Measurements from ENCODE around the gene DNAJC11. TPM values are rescaled to one million over a fixed set of nuclear protein-coding genes. Genes with fewer than 3 reads are reported as not detected.
"Not testable (repeated sequence)": the region's sequence is repeated elsewhere in the genome, so short reads cannot be mapped to it uniquely, and the experiment has no call there.

Gene DNAJC11
- total RNA-seq, 1 experiment from 2014 or later: 106 TPM

DNA sequence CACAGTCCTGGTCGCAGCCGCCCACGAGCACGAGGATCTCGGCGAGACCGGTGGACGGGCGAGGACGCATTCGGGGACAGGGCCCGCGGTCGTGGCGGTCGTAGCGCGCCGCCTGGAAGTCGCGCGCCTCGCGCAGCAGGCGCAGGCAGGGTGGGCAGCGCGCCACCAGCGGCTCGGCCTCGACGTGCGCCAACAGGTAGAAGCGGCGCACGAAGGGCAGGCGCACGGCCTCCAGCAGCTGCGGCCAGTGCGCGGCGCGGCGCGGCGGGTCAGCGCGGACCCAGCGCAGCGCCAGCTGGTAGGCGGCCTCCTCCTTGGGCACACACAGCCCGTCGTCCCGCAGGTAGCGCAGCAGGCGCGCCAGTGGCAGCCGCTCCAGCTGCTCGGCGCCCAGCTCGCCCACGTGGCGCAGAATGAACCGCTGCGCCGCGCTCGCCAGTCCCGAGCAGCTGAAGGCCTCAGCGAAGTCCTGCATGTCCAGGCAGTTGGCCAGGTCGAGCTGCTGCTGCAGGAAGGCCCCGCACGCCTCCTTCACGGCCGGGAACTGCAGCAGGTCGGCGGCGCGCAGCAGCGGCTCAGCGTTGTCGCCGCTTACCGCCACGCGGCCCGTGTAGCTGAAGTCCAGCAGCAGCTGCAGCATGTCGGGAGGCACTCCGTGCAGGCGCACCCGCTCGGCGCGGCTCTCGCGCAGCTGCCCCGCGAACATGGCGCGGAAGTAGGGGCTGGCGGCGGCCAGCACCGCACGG, 99.5 kb downstream of the DNAJC11 start:
- BruUV-seq (replicated peaks): no TSS peak
- H3K36me3 ChIP-seq (ENCODE audit: insufficient read depth, low read length, poor library complexity, severe bottlenecking): peaks cover 21% of the 10 kb centered on the region
- H3K27ac ChIP-seq (ENCODE audit: low read depth, low read length, poor library complexity, severe bottlenecking): peak overlapping the region; percentile 75
- CTCF ChIA-PET: no interaction called here
- peak overlapping the region; percentile 89 for H3K4me3 ChIP-seq (ENCODE audit: low read depth, low read length, poor library complexity, severe bottlenecking)
- POLR2A ChIA-PET (ENCODE audit: low non-redundant PET): no interaction called here
- no peaks in the 10 kb centered on the region for H3K27me3 ChIP-seq (replicated peaks; ENCODE audit: insufficient read depth, low read depth, low read length, poor library complexity)
- no peaks in the 10 kb centered on the region for H3K9me3 ChIP-seq (ENCODE audit: low read depth, low read length, poor library complexity, severe bottlenecking)
- H3K4me1 ChIP-seq (ENCODE audit: insufficient read depth, low read length, poor library complexity, severe bottlenecking): peaks cover 11% of the 10 kb centered on the region
- TF ChIP-seq, protein P1, sequence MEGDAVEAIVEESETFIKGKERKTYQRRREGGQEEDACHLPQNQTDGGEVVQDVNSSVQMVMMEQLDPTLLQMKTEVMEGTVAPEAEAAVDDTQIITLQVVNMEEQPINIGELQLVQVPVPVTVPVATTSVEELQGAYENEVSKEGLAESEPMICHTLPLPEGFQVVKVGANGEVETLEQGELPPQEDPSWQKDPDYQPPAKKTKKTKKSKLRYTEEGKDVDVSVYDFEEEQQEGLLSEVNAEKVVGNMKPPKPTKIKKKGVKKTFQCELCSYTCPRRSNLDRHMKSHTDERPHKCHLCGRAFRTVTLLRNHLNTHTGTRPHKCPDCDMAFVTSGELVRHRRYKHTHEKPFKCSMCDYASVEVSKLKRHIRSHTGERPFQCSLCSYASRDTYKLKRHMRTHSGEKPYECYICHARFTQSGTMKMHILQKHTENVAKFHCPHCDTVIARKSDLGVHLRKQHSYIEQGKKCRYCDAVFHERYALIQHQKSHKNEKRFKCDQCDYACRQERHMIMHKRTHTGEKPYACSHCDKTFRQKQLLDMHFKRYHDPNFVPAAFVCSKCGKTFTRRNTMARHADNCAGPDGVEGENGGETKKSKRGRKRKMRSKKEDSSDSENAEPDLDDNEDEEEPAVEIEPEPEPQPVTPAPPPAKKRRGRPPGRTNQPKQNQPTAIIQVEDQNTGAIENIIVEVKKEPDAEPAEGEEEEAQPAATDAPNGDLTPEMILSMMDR (conservative IDR thresholded peaks at IDR 0.05; ENCODE audit: low read depth, low read length): no peak
- no peak for TF ChIP-seq EZH2 (IDR thresholded peaks at IDR 0.05; ENCODE audit: borderline replicate concordance, low read depth, low read length, poor library complexity, severe bottlenecking)
- no peak for DNase-seq (ENCODE audit: low spot score)
- intact Hi-C loops (cut with micrococcal nuclease; ENCODE audit: unreplicated experiment): loop anchor here (1.0 kb wide), 1 partner anchor 11 kb away; the partner anchor contains the start of gene PHF13

DNA sequence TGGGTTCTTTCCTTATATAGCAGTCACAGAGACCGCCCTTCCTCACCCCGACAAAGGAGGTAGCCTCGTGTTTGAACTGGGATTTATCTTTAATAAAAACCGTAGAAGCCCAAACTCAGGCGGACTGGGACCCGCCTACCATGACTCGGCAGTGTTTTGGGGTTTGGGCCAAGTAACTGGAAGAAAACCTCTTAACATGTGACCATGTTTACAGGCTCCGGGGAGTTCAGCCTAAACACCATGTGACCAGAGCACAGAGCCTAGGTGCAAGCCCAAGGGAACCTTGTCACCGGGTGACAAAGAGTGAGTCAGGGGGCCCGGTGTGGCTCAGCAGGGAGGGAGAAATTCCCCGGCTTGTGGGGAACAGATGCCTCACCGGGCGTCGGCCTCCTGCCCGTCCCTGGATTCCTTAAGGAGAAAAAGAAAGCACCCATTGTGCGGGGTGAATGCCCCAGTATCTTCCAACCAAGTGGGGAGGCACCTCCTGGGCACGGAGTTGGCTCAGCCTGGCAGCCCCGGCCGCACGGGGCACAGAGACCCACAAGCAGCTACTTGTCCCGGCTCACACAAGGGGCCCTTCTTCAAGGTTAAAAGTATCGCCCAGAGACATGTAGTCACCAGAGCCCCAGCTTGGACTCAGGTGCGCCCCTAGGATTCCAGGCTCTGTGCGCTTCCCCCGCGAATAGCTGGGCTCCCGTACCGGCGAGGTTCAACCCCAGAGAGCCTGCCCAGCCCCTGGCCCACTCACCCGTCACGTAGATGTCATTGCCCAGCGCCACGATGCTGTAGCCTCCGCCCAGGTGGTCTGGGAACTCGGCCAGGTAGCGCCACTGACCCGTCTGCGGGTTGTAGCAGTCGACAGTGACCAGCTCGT, 100.3 kb downstream of the DNAJC11 start:
- no peak for TF ChIP-seq EZH2 (IDR thresholded peaks at IDR 0.05; ENCODE audit: borderline replicate concordance, low read depth, low read length, poor library complexity, severe bottlenecking)
- TF ChIP-seq, protein P1 (conservative IDR thresholded peaks at IDR 0.05; ENCODE audit: low read depth, low read length): no peak
- CTCF ChIA-PET: no interaction called here
- peak; percentile 78 for DNase-seq (ENCODE audit: low spot score)
- BruUV-seq (replicated peaks): no TSS peak
- peaks cover 29% of the 10 kb centered on the region for H3K36me3 ChIP-seq (ENCODE audit: insufficient read depth, low read length, poor library complexity, severe bottlenecking)
- peak overlapping the region; percentile 75 for H3K27ac ChIP-seq (ENCODE audit: low read depth, low read length, poor library complexity, severe bottlenecking)
- no peaks in the 10 kb centered on the region for H3K27me3 ChIP-seq (replicated peaks; ENCODE audit: insufficient read depth, low read depth, low read length, poor library complexity)
- POLR2A ChIA-PET (ENCODE audit: low non-redundant PET): no interaction called here
- no peaks in the 10 kb centered on the region for H3K9me3 ChIP-seq (ENCODE audit: low read depth, low read length, poor library complexity, severe bottlenecking)
- intact Hi-C loops (cut with micrococcal nuclease; ENCODE audit: unreplicated experiment): no loop called here
- H3K4me1 ChIP-seq (ENCODE audit: insufficient read depth, low read length, poor library complexity, severe bottlenecking): peaks cover 11% of the 10 kb centered on the region
- H3K4me3 ChIP-seq (ENCODE audit: low read depth, low read length, poor library complexity, severe bottlenecking): peak overlapping the region; percentile 89

DNA sequence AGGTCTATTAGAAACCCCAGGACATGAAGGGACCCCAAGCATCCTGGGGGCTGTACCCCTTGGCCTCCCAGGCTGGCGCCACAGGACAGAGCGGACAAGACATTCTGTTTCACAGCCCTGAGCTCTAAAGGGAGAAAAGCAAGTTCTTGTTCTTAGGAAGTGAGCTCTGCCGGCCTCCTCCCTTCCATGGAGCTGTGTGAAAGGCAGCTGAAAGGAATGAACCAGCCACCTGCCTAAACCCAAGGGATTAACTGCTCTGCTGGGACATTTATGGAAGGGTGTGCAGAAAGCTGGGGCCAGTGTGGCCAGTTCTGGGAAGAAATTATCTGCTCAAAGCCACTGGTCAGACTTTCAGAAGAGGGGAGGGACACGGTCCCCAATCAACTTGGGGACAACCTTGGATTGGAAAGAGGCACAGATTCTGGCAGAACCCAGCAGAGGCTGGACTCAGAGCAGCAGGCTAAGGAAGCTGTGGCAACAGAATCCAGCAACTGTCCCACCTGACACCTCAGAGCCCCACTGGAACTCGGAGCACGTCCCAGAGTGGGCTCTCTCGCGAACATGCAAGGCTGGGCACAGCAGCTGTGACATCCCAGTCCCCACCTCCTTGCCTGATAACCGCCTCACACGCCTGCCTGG, 101.1 kb downstream of the DNAJC11 start:
- H3K4me3 ChIP-seq (ENCODE audit: low read depth, low read length, poor library complexity, severe bottlenecking): peak overlapping the region; percentile 89
- ChIA-PET CTCF (no interaction called here), POLR2A (ENCODE audit: low non-redundant PET) (interaction anchor here (0.5 kb wide), 1 partner anchor 21 kb away, joined by 3 read pairs; no protein-coding TSS in a partner anchor)
- H3K36me3 ChIP-seq (ENCODE audit: insufficient read depth, low read length, poor library complexity, severe bottlenecking): peaks cover 36% of the 10 kb centered on the region
- H3K27me3 ChIP-seq (replicated peaks; ENCODE audit: insufficient read depth, low read depth, low read length, poor library complexity): no peaks in the 10 kb centered on the region
- BruUV-seq (replicated peaks): TSS peak; percentile 52
- TF ChIP-seq, protein P1 (conservative IDR thresholded peaks at IDR 0.05; ENCODE audit: low read depth, low read length): no peak
- TF ChIP-seq EZH2 (IDR thresholded peaks at IDR 0.05; ENCODE audit: borderline replicate concordance, low read depth, low read length, poor library complexity, severe bottlenecking): no peak
- DNase-seq (ENCODE audit: low spot score): no peak
- intact Hi-C loops (cut with micrococcal nuclease; ENCODE audit: unreplicated experiment): no loop called here
- peak overlapping the region; percentile 75 for H3K27ac ChIP-seq (ENCODE audit: low read depth, low read length, poor library complexity, severe bottlenecking)
- H3K4me1 ChIP-seq (ENCODE audit: insufficient read depth, low read length, poor library complexity, severe bottlenecking): peaks cover 11% of the 10 kb centered on the region
- H3K9me3 ChIP-seq (ENCODE audit: low read depth, low read length, poor library complexity, severe bottlenecking): no peaks in the 10 kb centered on the region

DNA sequence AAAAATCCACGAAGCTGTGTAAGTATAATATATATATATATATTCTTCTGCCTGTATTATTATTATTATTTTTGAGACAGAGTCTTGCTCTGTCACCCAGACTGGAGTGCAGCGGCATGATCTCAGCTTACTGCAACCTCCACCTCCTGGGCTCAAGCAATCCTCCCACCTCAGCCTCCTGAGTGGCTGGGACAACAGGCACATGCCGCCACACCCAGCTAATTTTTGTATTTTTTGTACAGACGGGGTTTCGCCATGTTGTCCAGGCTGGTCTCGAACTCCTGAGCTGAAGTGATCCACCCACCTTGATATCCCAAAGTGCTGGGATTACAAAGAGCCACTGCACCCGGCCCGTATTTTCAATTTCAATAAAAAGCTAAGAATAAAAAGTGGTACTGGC, 101.6 kb downstream of the DNAJC11 start:
- intact Hi-C loops (cut with micrococcal nuclease; ENCODE audit: unreplicated experiment); BruUV-seq (replicated peaks); H3K27me3 ChIP-seq (replicated peaks; ENCODE audit: insufficient read depth, low read depth, low read length, poor library complexity); POLR2A ChIA-PET (ENCODE audit: low non-redundant PET); DNase-seq (ENCODE audit: low spot score); H3K9me3 ChIP-seq (ENCODE audit: low read depth, low read length, poor library complexity, severe bottlenecking); CTCF ChIA-PET: not testable (repeated sequence)
- Histone ChIP-seq H3K36me3 (ENCODE audit: insufficient read depth, low read length, poor library complexity, severe bottlenecking) (peaks cover 41% of the 10 kb centered on the region), H3K27ac (ENCODE audit: low read depth, low read length, poor library complexity, severe bottlenecking) (peak overlapping the region; percentile 75), H3K4me3 (ENCODE audit: low read depth, low read length, poor library complexity, severe bottlenecking) (peak overlapping the region; percentile 89), H3K4me1 (ENCODE audit: insufficient read depth, low read length, poor library complexity, severe bottlenecking) (peaks cover 11% of the 10 kb centered on the region)

All from A673 (cell line).